HepG2 (cell line): ENCODE data around the gene NTN4. TPM values are rescaled to one million over a fixed set of nuclear protein-coding genes. Genes with fewer than 3 reads are reported as not detected.

Experiments used
- ATAC-seq: fragments of 200-7000 bp; cut with Tn5 transposase; 3 replicates; pipeline ENCODE4 v1.9.1; 2020; ENCODE audit warnings: mild to moderate bottlenecking, moderate library complexity
- BruUV-seq: library from RNA; stranded (reverse); fragments of 400-500 nt; replicated peaks from 2 replicates; lab custom pipeline; 2021; lab: Mats Ljungman, UMichigan
- CTCF ChIA-PET: fragments of 300-600 bp; formaldehyde crosslinking; extraction: SDS; loops from one replicate; lab custom pipeline; 2021; ENCODE audit warnings: low total read pairs, inconsistent platforms, low intra/inter-chr PET ratio; lab: Yijun Ruan, JAX
- POLR2A ChIA-PET: fragments of 350-600 bp; sonication (Branson Sonifier 250); formaldehyde crosslinking; loops from one replicate; lab custom pipeline; 2020; ENCODE audit warnings: antibody characterized with exemption, inconsistent platforms; lab: Yijun Ruan, JAX
- DNase-seq: peaks from one replicate; pipeline ENCODE4 v3.0.0-alpha.2; 2015; ENCODE audit warnings: low spot score
- FAIRE-seq: peaks from 3 replicates; lab custom pipeline; 2011; peaks lifted over from hg19 to GRCh38; lab: Jason Lieb, UNC
- H2AFZ ChIP-seq: one replicate; pipeline ENCODE4 v1.6.1; 2011; ENCODE audit warnings: low read length, inconsistent platforms
- H3K27ac ChIP-seq: fragments of 300-600 bp; 3 replicates; pipeline ENCODE4 v1.8.0; 2011; ENCODE audit warnings: mixed run types, mild to moderate bottlenecking, mixed read lengths, low read length, inconsistent platforms; ENCODE audit not compliant: insufficient read depth; ENCODE audit errors: extremely low read length
- H3K27me3 ChIP-seq, 2 experiments: fragments of 200-600 bp in 1 of 2; 2 replicates in 1 of 2; 3 replicates in 1 of 2; pipeline versions ENCODE4 v1.6.0 to v1.8.0; 2011; ENCODE audit warnings: low read length in 2 of 2, mild to moderate bottlenecking in 2 of 2, moderate library complexity in 2 of 2, inconsistent platforms in 1 of 2; ENCODE audit not compliant: insufficient read depth in 2 of 2, control insufficient read depth in 1 of 2
- H3K36me3 ChIP-seq, 2 experiments: fragments of 200-600 bp in 1 of 2; replicated peaks in 1 of 2; 2 replicates in 1 of 2; 3 replicates in 1 of 2; pipeline versions ENCODE4 v1.5.1 to v1.8.0; 2011; ENCODE audit warnings: low read length in 2 of 2, inconsistent platforms in 1 of 2; ENCODE audit not compliant: insufficient read depth in 2 of 2, control insufficient read depth in 1 of 2
- H3K4me1 ChIP-seq: 2 replicates; pipeline ENCODE4 v1.5.1; 2012; ENCODE audit warnings: low read length, inconsistent platforms; ENCODE audit not compliant: insufficient read depth
- H3K4me2 ChIP-seq: 2 replicates; pipeline ENCODE4 v1.6.0; 2011; ENCODE audit warnings: low read depth, low read length, inconsistent platforms
- H3K4me3 ChIP-seq, 3 experiments: fragments of 200-600 bp in 1 of 3; sonication (generic), shearing (Covaris generic) in 1 of 3; replicated peaks in 1 of 3; 2 replicates each; pipeline ENCODE4 v1.5.1; 2011 to 2016; ENCODE audit warnings: low read length in 3 of 3, inconsistent platforms in 2 of 3, low read depth in 2 of 3, mild to moderate bottlenecking in 2 of 3, control low read depth in 1 of 3, mixed read lengths in 1 of 3; ENCODE audit not compliant: insufficient read depth in 1 of 3
- H3K79me2 ChIP-seq: one replicate; pipeline ENCODE4 v1.6.1; 2011; ENCODE audit warnings: low read length, inconsistent platforms; ENCODE audit not compliant: insufficient read depth
- H3K9ac ChIP-seq: 2 replicates; pipeline ENCODE4 v1.6.0; 2011; ENCODE audit warnings: mild to moderate bottlenecking, low read depth, low read length, inconsistent platforms; ENCODE audit not compliant: insufficient read depth
- H3K9me3 ChIP-seq: 2 replicates; pipeline ENCODE4 v1.5.1; 2012; ENCODE audit warnings: mild to moderate bottlenecking, low read length
- H4K20me1 ChIP-seq: 2 replicates; pipeline ENCODE4 v1.6.0; 2011; ENCODE audit warnings: inconsistent platforms, mild to moderate bottlenecking, low read length, moderate library complexity; ENCODE audit not compliant: insufficient read depth
- ARNT ChIP-seq: fragments of 450-650 bp; IDR thresholded peaks from 2 replicates; pipeline ENCODE4 v1.6.1; 2017
- CBFB ChIP-seq: sonication (generic); formaldehyde crosslinking; IDR thresholded peaks from 2 replicates; pipeline ENCODE4 v1.4.0; 2020; ENCODE audit warnings: missing genetic modification reagents
- CTCF ChIP-seq: sonication (generic); formaldehyde crosslinking; IDR thresholded peaks from 2 replicates; pipeline ENCODE4 v1.5.0; 2020; ENCODE audit warnings: mild to moderate bottlenecking, missing genetic modification reagents, moderate library complexity
- FOXK1 ChIP-seq: sonication (generic); formaldehyde crosslinking; IDR thresholded peaks from 2 replicates; pipeline ENCODE4 v1.4.0; 2020; ENCODE audit warnings: low read depth, missing genetic modification reagents, borderline replicate concordance
- HOXD1 ChIP-seq: sonication (generic); formaldehyde crosslinking; IDR thresholded peaks from 2 replicates; pipeline ENCODE4 v1.5.0; 2020; ENCODE audit warnings: missing genetic modification reagents
- REPIN1 ChIP-seq: sonication (generic); formaldehyde crosslinking; IDR thresholded peaks from 2 replicates; pipeline ENCODE4 v1.8.0; 2022; ENCODE audit warnings: missing genetic modification reagents, low read depth, mild to moderate bottlenecking, borderline replicate concordance
- RFX1 ChIP-seq: fragments of 450-650 bp; IDR thresholded peaks from 2 replicates; pipeline ENCODE4 v1.6.1; 2017
- SNAPC2 ChIP-seq: sonication (generic); formaldehyde crosslinking; IDR thresholded peaks from 2 replicates; pipeline ENCODE4 v1.8.1; 2022; ENCODE audit warnings: mild to moderate bottlenecking, missing genetic modification reagents
- UBTF ChIP-seq: sonication (generic); formaldehyde crosslinking; IDR thresholded peaks from 2 replicates; pipeline ENCODE4 v1.4.0; 2020; ENCODE audit warnings: mild to moderate bottlenecking, missing genetic modification reagents
- ZBTB40 ChIP-seq, 2 experiments: fragments of 450-650 bp in 1 of 2; sonication (generic) in 1 of 2; formaldehyde crosslinking in 1 of 2; IDR thresholded peaks; 2 replicates each; pipeline versions ENCODE4 v1.6.1 to v1.8.0; 2016 to 2022; ENCODE audit warnings: antibody characterized with exemption in 1 of 2, mild to moderate bottlenecking in 1 of 2, missing genetic modification reagents in 1 of 2
- ZNF605 ChIP-seq: sonication (generic); formaldehyde crosslinking; IDR thresholded peaks from 2 replicates; pipeline ENCODE4 v1.8.0; 2022; ENCODE audit warnings: mild to moderate bottlenecking, missing genetic modification reagents
- WGBS: methylation state at CpG from one replicate; pipeline ENCODE4 v1.1.6; 2017; ENCODE audit warnings: low lambda C conversion rate; 5-methylcytosine and 5-hydroxymethylcytosine counted together
- in situ Hi-C: cut with HindIII; loops from 2 replicates; pipeline ENCODE4 v1.10.0; 2017; ENCODE audit warnings: low pct_unique_long_range_greater_than_20kb; ENCODE audit not compliant: extremely low pct_ligation_motif_present
- intact Hi-C: fragments of 100-400 bp; cut with micrococcal nuclease; formaldehyde crosslinking; loops from one replicate; pipeline ENCODE4 v1.10.0; 2022; ENCODE audit not compliant: unreplicated experiment
- polyA plus RNA-seq, 8 experiments: library from polyadenylated mRNA; depleted of rRNA in 3 of 8; stranded (reverse) in 7 of 8; unstranded in 1 of 8; fragments of >200 nt; fragmentation: Illumina TruSeq in 4 of 8; extraction: Trizol in 4 of 8; gene quantifications; 2 replicates each; pipeline versions ENCODE4 v1.2.1 to v1.2.3, GENCODE V29; 2011 to 2016; ENCODE audit warnings: low read depth in 4 of 8, missing spikeins in 1 of 8, mixed read lengths in 1 of 8; ENCODE audit not compliant: insufficient read depth in 1 of 8
- total RNA-seq, 5 experiments: library from RNA; depleted of rRNA; stranded (reverse); fragments of >200 nt; fragmentation: Illumina TruSeq; extraction: Trizol; gene quantifications; 2 replicates each; pipeline ENCODE4 v1.2.3, GENCODE V29; 2016; ENCODE audit warnings: low read depth in 1 of 5

NTN4 gene
- total and polyA plus RNA-seq, 2 of the 13 experiments (the other 11 are each of a cell fraction or from before 2014, with no cell fraction given): 7.8 to 11.5 TPM

GRCh38 chr12:95673576-95673975 lies 117.0 kb downstream of the NTN4 start:
- POLR2A ChIA-PET: no interaction called here
- FAIRE-seq: no peak
- BruUV-seq: no TSS peak
- TF ChIP-seq CTCF (CRISPR knock-in tag) (no peak), ARNT (no peak), SNAPC2 (CRISPR knock-in tag) (no peak), ZNF605 (CRISPR knock-in tag) (no peak), REPIN1 (CRISPR knock-in tag) (no peak), CBFB (no peak), RFX1 (no peak), UBTF (CRISPR knock-in tag) (no peak), ZBTB40 (IDR thresholded peaks at IDR 0.05) (no peak), ZBTB40 (CRISPR knock-in tag; IDR thresholded peaks at IDR 0.05) (no peak), HOXD1 (no peak), FOXK1 (CRISPR knock-in tag) (no peak)

More at GRCh38 chr12:95673576-95673975, 117.0 kb downstream of the NTN4 start:
- Histone ChIP-seq H4K20me1 (no peaks in the 10 kb centered on the region), H3K79me2 (no peaks in the 10 kb centered on the region), H3K27ac (no peak overlapping the region), H3K4me3 (no peak overlapping the region), H2AFZ (no peak overlapping the region), H3K9ac (no peak overlapping the region), H3K9me3 (no peaks in the 10 kb centered on the region), H3K36me3 (no peaks in the 10 kb centered on the region), H3K4me2 (no peak overlapping the region), H3K27me3 (no peaks in the 10 kb centered on the region), H3K4me1 (no peaks in the 10 kb centered on the region; the same call in 1 of the 2 replicates)
- 100% methylated on average over 2 of the region's 2 CpGs for WGBS
- in situ Hi-C loops: no loop called here
- no peak for DNase-seq
- CTCF ChIA-PET: no interaction called here
- intact Hi-C loops: no loop called here
- ATAC-seq: no peak
